Measurements from ENCODE around the gene KLHL40. TPM values are rescaled to one million over a fixed set of nuclear protein-coding genes. Genes with fewer than 3 reads are reported as not detected.

KLHL40 gene
- total RNA-seq, 1 donor from 2014 or later = not detected

GRCh38 chr3:42713747-42714146 is 28.4 kb downstream of the KLHL40 start:
- DNase-seq (ENCODE audit: low read depth) = no peak
- Histone ChIP-seq H3K4me1 (ENCODE audit: insufficient read depth, low read length) (no peaks in the 10 kb centered on the region), H3K27me3 (ENCODE audit: insufficient read depth, low read length) (peaks cover 2% of the 10 kb centered on the region)

GRCh38 chr3:42714171-42714852 is 29.0 kb downstream of the KLHL40 start:
- Histone ChIP-seq H3K27ac (ENCODE audit: low read depth, low read length) (no peak overlapping the region), H3K79me2 (ENCODE audit: insufficient read depth, low read length) (no peaks in the 10 kb centered on the region), H4K20me1 (ENCODE audit: insufficient read depth, low read length) (no peaks in the 10 kb centered on the region), H3K4me3 (ENCODE audit: insufficient read depth, low read depth, low read length) (no peak overlapping the region), H3K27me3 (ENCODE audit: insufficient read depth, low read length) (peaks cover 4% of the 10 kb centered on the region), H3K4me2 (ENCODE audit: low read length) (no peak overlapping the region), H3K36me3 (ENCODE audit: insufficient read depth, low read length) (no peaks in the 10 kb centered on the region), H3K4me1 (ENCODE audit: insufficient read depth, low read length) (no peaks in the 10 kb centered on the region), H3K9ac (ENCODE audit: low read length) (no peak overlapping the region), H3K9me3 (ENCODE audit: insufficient read depth, low read depth, low read length) (no peaks in the 10 kb centered on the region), H2AFZ (ENCODE audit: low read depth, low read length) (no peak overlapping the region)
- Mint-ChIP-seq H3K27me3 (ENCODE audit: low read depth, unreplicated experiment) (peaks cover 25% of the 10 kb centered on the region), H3K9me3 (ENCODE audit: unreplicated experiment) (peaks cover 2% of the 10 kb centered on the region), H3K36me3 (ENCODE audit: low read depth, unreplicated experiment) (no peaks in the 10 kb centered on the region), H3K4me1 (ENCODE audit: low read depth, unreplicated experiment) (no peaks in the 10 kb centered on the region), H3K27ac (ENCODE audit: unreplicated experiment) (no peak overlapping the region), H3K4me3 (ENCODE audit: unreplicated experiment) (no peak overlapping the region)
- no peak for TF ChIP-seq CTCF (IDR thresholded peaks at IDR 0.05; ENCODE audit: insufficient read depth, low read depth, low read length)
- TF ChIP-seq EZH2 (IDR thresholded peaks at IDR 0.05; ENCODE audit: insufficient read depth, low read length) = no peak
- DNase-seq (ENCODE audit: low read depth) (no peak), FAIRE-seq (no peak)

More at GRCh38 chr3:42713747-42714146, 28.4 kb downstream of the KLHL40 start:
- Mint-ChIP-seq H3K36me3 (ENCODE audit: low read depth, unreplicated experiment) (no peaks in the 10 kb centered on the region), H3K9me3 (ENCODE audit: unreplicated experiment) (no peaks in the 10 kb centered on the region), H3K27me3 (ENCODE audit: low read depth, unreplicated experiment) (peaks cover 30% of the 10 kb centered on the region), H3K4me3 (ENCODE audit: unreplicated experiment) (no peak overlapping the region), H3K27ac (ENCODE audit: unreplicated experiment) (no peak overlapping the region), H3K4me1 (ENCODE audit: low read depth, unreplicated experiment) (no peaks in the 10 kb centered on the region)
- Histone ChIP-seq H3K9ac (ENCODE audit: low read length) (no peak overlapping the region), H3K79me2 (ENCODE audit: insufficient read depth, low read length) (no peaks in the 10 kb centered on the region), H3K27ac (ENCODE audit: low read depth, low read length) (no peak overlapping the region), H3K9me3 (ENCODE audit: insufficient read depth, low read depth, low read length) (no peaks in the 10 kb centered on the region), H2AFZ (ENCODE audit: low read depth, low read length) (no peak overlapping the region), H3K36me3 (ENCODE audit: insufficient read depth, low read length) (no peaks in the 10 kb centered on the region), H4K20me1 (ENCODE audit: insufficient read depth, low read length) (no peaks in the 10 kb centered on the region), H3K4me3 (ENCODE audit: insufficient read depth, low read depth, low read length) (no peak overlapping the region), H3K4me2 (ENCODE audit: low read length) (no peak overlapping the region)
- TF ChIP-seq CTCF (IDR thresholded peaks at IDR 0.05; ENCODE audit: insufficient read depth, low read depth, low read length) (no peak), EZH2 (IDR thresholded peaks at IDR 0.05; ENCODE audit: insufficient read depth, low read length) (no peak)
- FAIRE-seq = no peak

- no peaks in the 10 kb centered on the region for H3K4me1 ChIP-seq (ENCODE audit: insufficient read depth, low read length)
- Mint-ChIP-seq H3K27ac (ENCODE audit: unreplicated experiment) (no peak overlapping the region), H3K27me3 (ENCODE audit: low read depth, unreplicated experiment) (peaks cover 13% of the 10 kb centered on the region), H3K9me3 (ENCODE audit: unreplicated experiment) (peaks cover 4% of the 10 kb centered on the region), H3K4me3 (ENCODE audit: unreplicated experiment) (no peak overlapping the region), H3K36me3 (ENCODE audit: low read depth, unreplicated experiment) (no peaks in the 10 kb centered on the region), H3K4me1 (ENCODE audit: low read depth, unreplicated experiment) (no peaks in the 10 kb centered on the region)
- H3K36me3 ChIP-seq (ENCODE audit: insufficient read depth, low read length) = no peaks in the 10 kb centered on the region
- H3K9me3 ChIP-seq (ENCODE audit: insufficient read depth, low read depth, low read length) = no peaks in the 10 kb centered on the region
- H3K4me2 ChIP-seq (ENCODE audit: low read length) = no peak overlapping the region
- H2AFZ ChIP-seq (ENCODE audit: low read depth, low read length) = no peak overlapping the region
- TF ChIP-seq EZH2 (IDR thresholded peaks at IDR 0.05; ENCODE audit: insufficient read depth, low read length) = no peak
- no peak for TF ChIP-seq CTCF (IDR thresholded peaks at IDR 0.05; ENCODE audit: insufficient read depth, low read depth, low read length)
- no peak overlapping the region for H3K4me3 ChIP-seq (ENCODE audit: insufficient read depth, low read depth, low read length)
- H3K9ac ChIP-seq (ENCODE audit: low read length) = no peak overlapping the region
- FAIRE-seq = no peak
- no peak for DNase-seq (ENCODE audit: low read depth)
- H4K20me1 ChIP-seq (ENCODE audit: insufficient read depth, low read length) = no peaks in the 10 kb centered on the region
- no peak overlapping the region for H3K27ac ChIP-seq (ENCODE audit: low read depth, low read length)
- H3K79me2 ChIP-seq (ENCODE audit: insufficient read depth, low read length) = no peaks in the 10 kb centered on the region
- peaks cover 6% of the 10 kb centered on the region for H3K27me3 ChIP-seq (ENCODE audit: insufficient read depth, low read length)
These were observed 32.0 kb downstream of the KLHL40 start for GRCh38 chr3:42717306-42717705.
